ENCODE results near the gene TMEM63B. TPM values are rescaled to one million over a fixed set of nuclear protein-coding genes. Genes with fewer than 3 reads are reported as not detected.
"Not testable (repeated sequence)": the region's sequence is repeated elsewhere in the genome, so short reads cannot be mapped to it uniquely, and the experiment has no call there.

TMEM63B gene
- total RNA-seq, 1 donor from 2014 or later, result 36.2 TPM

GRCh38 chr6:44086931-44087574, 40.3 kb upstream of the TMEM63B start:
- no peak for DNase-seq (ENCODE audit: extremely low spot score, unreplicated experiment)
- Mint-ChIP-seq H3K27me3 (ENCODE audit: unreplicated experiment) (no peaks in the 10 kb centered on the region), H3K27ac (ENCODE audit: unreplicated experiment) (no peak overlapping the region), H3K9me3 (ENCODE audit: unreplicated experiment) (no peaks in the 10 kb centered on the region), H3K4me3 (ENCODE audit: unreplicated experiment) (no peak overlapping the region), H3K4me1 (ENCODE audit: unreplicated experiment) (peaks cover 4% of the 10 kb centered on the region), H3K36me3 (ENCODE audit: unreplicated experiment) (no peaks in the 10 kb centered on the region)
- no peak for TF ChIP-seq CTCF (IDR thresholded peaks at IDR 0.05)

GRCh38 chr6:44087623-44088022, 39.7 kb upstream of the TMEM63B start:
- Mint-ChIP-seq H3K36me3 (ENCODE audit: unreplicated experiment) (no peaks in the 10 kb centered on the region), H3K9me3 (ENCODE audit: unreplicated experiment) (no peaks in the 10 kb centered on the region), H3K27me3 (ENCODE audit: unreplicated experiment) (no peaks in the 10 kb centered on the region), H3K4me3 (ENCODE audit: unreplicated experiment) (no peak overlapping the region), H3K27ac (ENCODE audit: unreplicated experiment) (no peak overlapping the region), H3K4me1 (ENCODE audit: unreplicated experiment) (peaks cover 4% of the 10 kb centered on the region)
- no peak for TF ChIP-seq CTCF (IDR thresholded peaks at IDR 0.05)
- DNase-seq (ENCODE audit: extremely low spot score, unreplicated experiment), result no peak

GRCh38 chr6:44088827-44089590, 38.3 kb upstream of the TMEM63B start:
- TF ChIP-seq CTCF (IDR thresholded peaks at IDR 0.05), result no peak
- Mint-ChIP-seq H3K36me3 (ENCODE audit: unreplicated experiment) (no peaks in the 10 kb centered on the region), H3K27me3 (ENCODE audit: unreplicated experiment) (no peaks in the 10 kb centered on the region), H3K9me3 (ENCODE audit: unreplicated experiment) (no peaks in the 10 kb centered on the region), H3K27ac (ENCODE audit: unreplicated experiment) (no peak overlapping the region), H3K4me3 (ENCODE audit: unreplicated experiment) (no peak overlapping the region), H3K4me1 (ENCODE audit: unreplicated experiment) (peaks cover 4% of the 10 kb centered on the region)
- DNase-seq (ENCODE audit: extremely low spot score, unreplicated experiment), result no peak

GRCh38 chr6:44090465-44090864, 36.9 kb upstream of the TMEM63B start:
- H3K27ac Mint-ChIP-seq (ENCODE audit: unreplicated experiment), result no peak overlapping the region
- H3K4me3 Mint-ChIP-seq (ENCODE audit: unreplicated experiment), result no peak overlapping the region
- no peaks in the 10 kb centered on the region for H3K9me3 Mint-ChIP-seq (ENCODE audit: unreplicated experiment)
- H3K4me1 Mint-ChIP-seq (ENCODE audit: unreplicated experiment), result peaks cover 4% of the 10 kb centered on the region
- DNase-seq (ENCODE audit: extremely low spot score, unreplicated experiment), result no peak
- TF ChIP-seq CTCF (IDR thresholded peaks at IDR 0.05), result no peak
- peaks cover 5% of the 10 kb centered on the region for H3K36me3 Mint-ChIP-seq (ENCODE audit: unreplicated experiment)
- no peaks in the 10 kb centered on the region for H3K27me3 Mint-ChIP-seq (ENCODE audit: unreplicated experiment)

- H3K4me3 Mint-ChIP-seq (ENCODE audit: unreplicated experiment); DNase-seq (ENCODE audit: extremely low spot score, unreplicated experiment); H3K4me1 Mint-ChIP-seq (ENCODE audit: unreplicated experiment); H3K27me3 Mint-ChIP-seq (ENCODE audit: unreplicated experiment); H3K27ac Mint-ChIP-seq (ENCODE audit: unreplicated experiment); H3K36me3 Mint-ChIP-seq (ENCODE audit: unreplicated experiment); H3K9me3 Mint-ChIP-seq (ENCODE audit: unreplicated experiment): not testable (repeated sequence)
Observed at GRCh38 chr6:44091356-44091755, 36.0 kb upstream of the TMEM63B start.
